GM19372 (cell line): ENCODE results near the gene RGS11.
"Not testable (repeated sequence)": the region's sequence is repeated elsewhere in the genome, so short reads cannot be mapped to it uniquely, and the experiment has no call there.

Experiments
- ATAC-seq: cut with Tn5 transposase; IDR thresholded peaks from one replicate; pipeline ENCODE4 v1.9.1; 2021; ENCODE audit warnings: mild to moderate bottlenecking, low read depth, moderate library complexity; ENCODE audit not compliant: unreplicated experiment

Gene RGS11

DNA sequence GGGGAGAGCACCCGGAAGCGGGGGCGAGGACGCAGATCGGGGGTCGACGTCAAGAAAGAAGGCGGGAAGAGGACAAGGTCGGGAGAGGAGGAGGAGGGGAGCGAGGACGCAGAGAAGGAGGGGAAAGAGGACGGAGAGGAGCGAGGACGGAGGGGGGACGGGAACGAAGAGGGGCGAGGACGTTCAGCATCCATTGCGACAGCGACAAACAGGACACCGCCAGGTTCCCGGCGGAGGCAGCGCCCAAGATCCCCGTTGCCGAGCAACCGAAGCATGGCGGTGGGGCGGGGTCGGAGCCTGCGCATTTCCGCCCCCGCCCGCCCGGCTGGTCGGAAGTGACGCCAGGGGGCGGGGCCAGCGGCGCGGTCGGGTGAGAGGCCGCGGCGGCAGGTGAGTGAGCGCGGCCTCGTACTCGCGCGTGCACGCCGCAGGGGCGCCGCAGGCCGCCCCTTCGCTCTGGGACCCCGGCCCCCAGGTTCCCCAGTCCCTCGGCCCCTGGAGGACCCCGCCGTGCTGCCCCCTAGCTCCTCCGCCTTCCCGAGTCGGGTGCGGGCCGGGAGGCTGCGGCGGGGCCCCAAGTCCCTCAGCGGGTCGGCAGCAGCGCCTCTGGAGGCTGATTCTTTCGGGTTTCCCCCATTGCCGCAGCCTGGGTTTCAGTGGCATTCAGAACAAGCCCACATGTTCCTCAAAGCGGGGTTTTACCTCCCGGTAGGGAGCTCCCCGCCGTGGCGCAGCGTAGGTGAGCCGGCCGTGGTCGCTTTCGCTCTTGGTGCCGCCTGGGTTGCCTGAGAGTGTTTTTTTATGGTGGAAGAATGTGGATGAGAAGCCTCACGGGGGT is 41.1 kb downstream of the RGS11 start, which contains the start of gene FAM234A:
TSS of gene FAM234A (plus strand) at position 354 of the 838 bp plus-strand sequence. CDS start 19,593 bp downstream, outside the sequence.
- ATAC-seq: peak; percentile 77

GRCh38 chr16:230949-231348 is 44.8 kb downstream of the RGS11 start:
- ATAC-seq: no peak

- ATAC-seq: not testable (repeated sequence)
Observed at GRCh38 chr16:230351-230750, 45.4 kb downstream of the RGS11 start.

DNA sequence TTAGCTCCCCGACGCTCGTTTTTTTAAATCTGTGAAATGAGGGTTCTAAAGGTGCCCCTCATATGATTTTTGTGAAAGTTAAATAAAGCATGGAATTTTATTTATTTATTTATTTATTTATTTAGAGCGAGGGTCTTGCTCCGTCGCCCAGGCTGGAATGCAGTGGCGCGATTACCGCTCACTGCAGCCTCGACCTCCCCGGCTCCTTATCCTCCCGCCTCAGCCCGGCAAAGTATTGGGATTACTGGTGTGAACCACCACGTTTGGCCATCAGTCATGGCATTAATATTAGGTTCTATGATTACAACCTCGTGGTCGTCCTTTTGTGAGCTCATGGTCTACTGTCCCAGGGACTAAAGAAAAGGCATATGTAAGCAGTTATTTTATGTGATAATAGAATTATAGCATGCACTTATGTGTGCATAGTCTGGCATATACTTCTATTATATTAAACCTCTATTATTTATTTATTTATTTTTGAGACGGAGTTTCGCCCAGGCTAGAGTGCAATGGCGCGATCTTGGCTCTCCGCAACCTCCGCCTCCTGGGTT is 45.9 kb downstream of the RGS11 start:
- no peak for ATAC-seq

- ATAC-seq: peak; percentile 84
Observed at GRCh38 chr16:228852-229730, 46.7 kb downstream of the RGS11 start, which contains the start of gene LUC7L. LUC7L (minus strand) TSS chr16:229449; CDS start chr16:229339, 110 bp downstream.

DNA sequence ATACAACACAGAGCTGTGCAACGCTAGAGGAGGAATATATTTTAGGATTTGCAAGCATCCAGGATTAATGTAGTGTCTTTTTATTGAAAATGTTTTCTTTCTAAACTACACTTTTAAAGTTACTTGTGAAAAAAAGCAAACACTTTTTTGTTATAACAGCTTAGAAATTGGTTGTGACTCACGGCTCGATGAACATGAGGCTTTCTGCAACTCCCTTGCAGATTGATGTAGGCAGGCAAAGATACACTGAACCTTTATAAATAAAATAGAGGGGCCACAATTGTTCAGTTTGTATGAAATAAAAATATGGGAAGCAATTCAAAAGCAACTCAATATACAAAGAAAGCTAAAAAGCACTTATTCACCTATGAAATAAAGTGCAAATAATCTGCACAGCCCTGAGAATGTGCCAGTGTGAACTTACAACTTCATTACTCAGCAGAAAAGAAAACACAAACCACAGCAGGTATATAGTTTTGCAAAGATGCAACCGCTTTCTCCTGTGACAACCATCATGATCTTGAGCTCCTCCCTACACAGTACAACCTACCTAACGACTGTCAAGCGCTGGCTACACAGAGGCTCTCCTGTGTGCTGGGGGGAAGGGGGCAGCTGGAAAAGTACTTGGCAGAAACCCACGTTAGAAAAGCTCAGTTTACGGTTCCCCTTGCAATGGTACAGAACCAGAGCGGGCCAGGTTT is 47.4 kb downstream of the RGS11 start:
- no peak for ATAC-seq

DNA sequence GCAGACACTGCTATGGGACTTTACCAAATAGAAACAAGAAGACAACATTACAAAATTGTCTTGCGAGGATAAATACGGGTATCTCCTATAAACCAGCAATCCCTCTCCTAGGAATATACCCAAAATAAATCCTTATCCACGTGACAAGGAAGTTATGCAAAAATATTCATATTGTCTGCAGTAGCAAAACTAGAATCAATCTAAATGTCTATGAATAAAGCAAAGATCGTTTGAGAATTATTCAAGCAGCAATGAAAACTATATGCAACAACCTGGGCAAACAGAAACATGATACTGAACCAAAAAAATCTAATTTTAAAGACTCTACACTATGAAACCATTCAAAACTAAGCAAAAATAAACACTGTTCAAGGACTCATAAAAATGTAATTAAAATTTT is 55.7 kb downstream of the RGS11 start:
- ATAC-seq: no peak
